Activated CD8-positive, alpha-beta memory T cell treated with anti-CD3 and anti-CD28 coated beads for 48 hours (primary cell): ENCODE measurements around the gene PDZD2.
"Not testable (repeated sequence)": the region's sequence is repeated elsewhere in the genome, so short reads cannot be mapped to it uniquely, and the experiment has no call there.

Experiments
- DNase-seq, 3 experiments: peaks; one replicate each; pipeline ENCODE4 v3.0.0-alpha.2; 2020; ENCODE audit warnings: low read depth in 2 of 3, low spot score in 2 of 3

The PDZD2 gene

DNA sequence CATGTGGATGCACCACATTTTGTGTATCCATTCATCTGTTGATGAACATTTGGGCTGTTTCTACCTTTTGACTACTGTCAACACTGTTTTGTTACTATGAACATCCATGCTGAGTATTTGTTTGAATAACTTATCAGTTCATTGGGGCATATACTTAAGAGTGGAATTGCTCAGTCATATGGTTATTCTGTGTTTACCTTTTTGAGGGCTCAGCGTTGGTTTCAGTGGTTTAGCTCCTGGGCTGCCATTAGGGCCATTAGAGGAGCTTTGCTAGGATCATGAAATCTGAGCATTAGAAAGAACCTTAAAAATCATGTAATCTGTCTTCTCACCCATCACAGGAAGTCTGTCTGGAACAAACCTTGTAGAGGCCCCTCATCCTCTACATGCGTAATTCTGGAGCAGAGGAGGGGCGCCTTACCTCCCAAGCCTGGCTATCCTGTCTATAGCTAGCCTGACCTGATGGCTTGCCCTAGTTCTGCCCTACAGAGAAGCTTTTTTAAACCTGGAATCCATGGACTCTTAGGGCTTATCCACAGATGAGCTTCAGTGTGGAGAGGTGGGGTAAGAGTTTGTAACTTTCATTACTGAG is 92.9 kb downstream of the PDZD2 start:
- no peak for DNase-seq

DNA sequence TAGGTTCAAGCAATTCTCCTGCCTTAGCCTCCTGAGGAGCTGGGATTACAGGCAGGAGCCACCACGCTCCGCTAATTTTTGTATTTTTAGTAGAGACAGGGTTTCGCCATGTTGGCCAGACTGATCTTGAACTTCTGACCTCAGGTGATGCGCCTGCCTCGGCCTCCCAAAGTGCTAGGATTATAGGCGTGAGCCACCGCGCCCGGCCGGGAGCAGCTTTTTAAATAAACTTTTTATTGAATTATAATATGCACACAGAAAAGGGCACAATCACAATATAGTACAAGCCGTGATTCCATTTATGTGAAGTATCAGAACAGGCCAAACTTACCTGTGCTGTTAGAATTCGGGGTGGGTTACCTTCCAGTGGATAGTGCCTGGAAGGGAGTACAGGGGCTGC is 93.9 kb downstream of the PDZD2 start:
- not testable (repeated sequence) for DNase-seq

DNA sequence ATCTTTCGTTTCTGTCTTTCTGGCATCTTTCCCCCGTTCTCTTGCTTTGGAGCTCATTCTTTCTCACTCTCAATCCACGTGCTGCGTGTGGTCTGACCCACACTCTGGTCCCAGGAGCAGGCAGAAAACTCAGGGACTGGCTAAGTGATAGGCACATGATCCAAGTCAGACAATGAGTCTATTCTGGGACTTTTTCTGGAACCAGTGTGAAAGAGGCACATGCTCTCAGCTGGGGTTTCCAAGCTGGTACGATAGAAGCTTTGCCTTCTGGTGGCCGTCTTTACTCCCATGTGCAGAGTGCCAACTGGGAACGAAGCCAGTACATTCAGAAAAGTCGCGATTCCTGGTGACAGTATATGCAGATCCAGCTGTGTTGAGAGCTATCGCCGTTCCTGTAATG is 94.4 kb downstream of the PDZD2 start:
- no peak for DNase-seq

DNA sequence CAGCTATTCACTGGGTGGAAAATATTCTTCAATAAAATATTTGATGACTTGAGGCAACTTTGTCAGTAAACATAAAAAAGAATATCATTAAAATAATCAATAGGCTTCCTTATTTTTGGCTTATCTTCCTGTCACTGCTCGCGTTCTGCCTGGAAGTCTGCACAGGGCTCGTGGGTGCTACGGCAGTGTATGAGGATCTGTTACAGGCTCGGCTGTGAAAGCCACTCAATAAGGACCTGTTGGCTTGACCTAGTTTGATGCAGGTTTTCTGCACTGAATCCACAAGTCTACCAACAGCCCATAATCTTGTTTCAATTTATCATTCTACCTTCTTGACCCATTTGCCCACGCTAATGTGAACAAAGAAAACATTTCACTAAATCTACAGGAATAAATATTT is 97.2 kb downstream of the PDZD2 start:
- DNase-seq = no peak

DNA sequence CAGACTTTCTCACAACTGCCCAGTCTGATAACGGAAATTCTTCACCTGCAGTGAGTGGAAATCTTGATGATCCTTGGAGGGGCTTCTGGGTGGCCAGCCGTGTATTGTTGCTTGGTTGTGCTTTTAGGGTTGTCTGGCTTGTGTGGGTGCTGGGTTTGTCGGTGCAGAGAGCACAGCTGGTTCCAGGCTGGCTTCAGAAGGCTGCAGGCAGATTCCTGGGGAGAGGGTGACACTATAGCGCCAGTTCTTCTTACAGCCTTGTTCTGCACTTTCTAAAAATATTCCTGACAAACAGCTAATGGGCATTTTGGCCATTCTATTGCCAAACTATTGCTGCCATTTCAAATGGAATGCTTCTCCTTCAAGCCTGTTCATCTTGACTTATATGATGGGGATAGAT is 99.3 kb downstream of the PDZD2 start:
- DNase-seq = no peak

DNA sequence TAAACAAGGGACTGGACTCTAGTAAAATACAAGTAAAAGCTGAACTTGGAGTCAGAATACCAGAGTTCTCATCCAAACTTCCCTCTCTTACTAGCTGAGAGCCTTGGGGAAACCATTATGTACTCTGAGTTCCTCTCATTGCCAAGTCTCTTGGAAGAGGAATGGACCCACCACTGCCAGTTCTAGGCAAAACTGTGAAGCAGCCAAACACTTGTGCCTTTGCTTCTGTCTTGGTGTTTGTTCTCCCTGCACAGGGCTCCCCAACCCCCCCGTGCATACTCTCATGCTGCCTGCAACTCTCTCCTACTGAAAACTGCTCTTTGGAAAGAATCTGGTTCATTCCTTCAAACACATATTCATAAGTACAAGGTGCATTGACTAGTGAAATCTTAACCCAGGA is 102.6 kb downstream of the PDZD2 start:
- DNase-seq = no peak

DNA sequence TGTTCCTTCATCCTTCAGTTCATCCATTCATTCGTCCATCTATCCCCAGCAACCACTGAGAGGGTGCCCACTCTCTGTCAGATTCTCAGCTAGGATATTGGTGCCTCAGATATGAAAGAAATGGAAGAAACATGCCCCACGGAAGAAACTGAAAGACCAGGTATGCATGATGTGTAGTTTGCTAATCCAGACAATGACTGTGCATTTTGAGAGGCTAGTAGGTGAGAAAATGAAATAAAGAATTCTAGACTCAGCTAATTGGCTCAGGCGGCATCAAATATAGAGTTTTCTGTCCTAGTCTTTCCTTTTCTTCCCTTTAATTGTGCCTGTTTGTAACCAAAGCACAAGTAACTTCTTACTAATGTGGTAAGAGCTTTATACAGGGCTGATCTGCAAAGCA is 104.7 kb downstream of the PDZD2 start:
- no peak for DNase-seq

DNA sequence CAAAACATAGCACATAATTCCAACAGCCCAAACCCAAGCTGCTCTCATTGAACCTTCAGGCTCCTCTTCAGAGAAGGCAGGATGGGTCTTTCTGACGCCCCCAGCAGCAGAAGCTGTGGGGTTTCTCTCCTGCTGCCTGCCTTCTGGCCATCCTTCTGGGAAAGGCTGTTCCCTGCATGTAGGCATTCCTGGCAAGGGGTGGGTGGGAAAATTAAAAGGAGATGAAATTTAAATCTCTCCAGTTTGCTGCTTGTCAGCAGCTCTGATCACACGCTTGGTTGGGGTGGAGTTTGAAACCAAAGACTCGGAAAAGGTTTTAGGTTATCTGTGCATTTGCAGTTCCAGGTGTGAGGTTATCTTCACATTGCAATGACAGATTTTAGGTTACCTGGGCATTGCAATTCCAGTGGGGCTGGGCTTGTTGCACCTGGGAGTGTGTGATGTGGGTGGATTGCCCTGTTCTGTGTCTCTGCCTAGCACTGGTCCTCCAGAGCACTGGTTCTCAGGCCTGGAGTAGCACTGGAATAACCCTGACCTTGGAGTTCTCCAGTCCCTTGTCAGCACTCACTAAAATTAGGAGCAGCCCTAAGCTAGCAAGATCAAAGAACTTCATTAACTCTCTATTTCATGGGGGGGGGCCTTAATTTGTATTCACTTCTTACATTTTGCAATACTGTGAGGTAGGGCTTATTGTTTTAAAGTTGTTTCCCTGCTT is 109.7 kb downstream of the PDZD2 start:
- no peak for DNase-seq

DNA sequence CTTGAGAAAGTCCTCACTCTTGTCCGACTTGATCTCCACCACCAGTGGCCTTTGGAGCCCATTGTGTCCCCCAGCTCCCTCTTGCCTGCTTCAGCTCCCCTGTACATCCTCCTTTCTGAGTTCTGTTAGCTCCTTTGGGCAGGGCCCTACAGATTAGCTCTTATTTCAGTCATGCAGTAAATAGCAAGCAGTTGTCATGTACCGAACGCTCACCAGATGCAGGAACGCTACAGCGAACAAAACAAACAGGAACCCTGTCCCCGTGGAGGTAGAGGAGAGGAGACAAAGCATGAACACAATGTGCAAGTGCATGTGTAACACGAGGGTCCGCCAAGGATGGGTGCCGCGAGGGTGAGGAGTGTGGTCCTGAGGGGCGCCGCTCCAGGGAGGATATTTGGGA is 111.3 kb downstream of the PDZD2 start:
- DNase-seq = no peak

DNA sequence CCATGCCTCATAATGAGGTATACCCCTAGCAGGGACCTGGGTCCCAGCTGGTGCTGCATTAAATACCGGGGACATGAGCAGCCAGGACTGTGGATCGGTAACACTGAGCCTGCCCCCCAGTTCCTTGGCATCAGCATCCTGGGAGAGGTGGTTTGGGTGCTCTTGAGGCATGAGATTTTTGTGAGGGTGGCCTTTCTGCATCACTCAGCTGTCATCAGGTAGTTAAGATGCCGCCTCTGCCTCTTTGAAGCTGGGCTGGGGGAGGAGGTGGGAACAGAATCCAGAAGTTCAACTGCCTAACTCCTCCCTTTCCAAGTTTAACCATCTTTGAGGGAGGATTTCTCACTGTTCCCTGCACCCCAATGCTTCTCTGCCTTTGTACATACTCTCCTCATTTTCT is 112.7 kb downstream of the PDZD2 start:
- DNase-seq = no peak

DNA sequence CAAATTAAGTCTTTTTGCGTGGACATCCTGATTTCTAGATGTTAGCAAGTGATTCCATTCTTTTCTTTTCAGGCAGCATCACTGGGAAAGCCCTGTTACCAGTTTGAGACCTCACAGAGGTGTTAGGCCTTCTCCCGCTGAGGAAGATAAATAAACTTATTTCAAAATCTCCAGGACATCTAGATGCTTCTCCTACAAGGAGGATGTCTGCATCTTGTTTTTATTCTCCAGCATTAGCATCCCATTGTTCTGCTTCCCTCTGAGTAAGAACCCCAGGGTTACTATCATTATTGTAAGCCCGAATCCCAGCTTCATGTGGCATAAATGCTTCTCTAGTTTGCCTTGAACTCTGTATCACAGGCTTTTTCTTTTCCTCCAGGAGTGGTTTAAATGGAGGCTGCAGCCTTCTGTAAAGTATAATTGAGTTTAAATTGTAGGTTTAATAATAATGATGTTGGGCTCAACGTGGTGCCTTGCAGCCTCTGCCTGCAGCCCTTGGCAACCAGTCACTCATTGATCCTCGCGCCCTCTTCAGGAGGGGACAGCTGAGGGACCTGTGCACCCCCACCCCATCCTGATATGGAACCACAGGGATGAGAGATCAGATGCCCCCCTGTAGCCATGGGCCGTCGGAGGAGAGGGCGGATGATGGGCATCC is 114.9 kb downstream of the PDZD2 start:
- no peak for DNase-seq

DNA sequence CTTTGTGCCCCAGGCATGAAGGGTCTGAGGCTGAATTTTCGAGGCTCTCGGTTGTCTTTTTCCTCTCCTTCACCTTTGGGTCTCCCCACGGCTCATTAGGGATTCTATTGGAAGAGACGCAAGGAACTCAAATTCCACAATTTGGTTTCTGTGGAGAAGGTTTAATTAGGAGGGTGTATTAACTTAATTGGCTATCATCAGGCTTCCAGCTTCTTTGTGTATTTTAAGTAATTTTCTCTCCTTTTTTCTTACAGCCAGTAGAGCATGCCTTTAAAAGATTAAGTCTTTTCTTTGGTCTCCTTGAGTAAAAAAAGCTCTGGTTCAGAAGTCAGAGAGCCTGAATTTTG is 115.4 kb downstream of the PDZD2 start:
- no peak for DNase-seq

DNA sequence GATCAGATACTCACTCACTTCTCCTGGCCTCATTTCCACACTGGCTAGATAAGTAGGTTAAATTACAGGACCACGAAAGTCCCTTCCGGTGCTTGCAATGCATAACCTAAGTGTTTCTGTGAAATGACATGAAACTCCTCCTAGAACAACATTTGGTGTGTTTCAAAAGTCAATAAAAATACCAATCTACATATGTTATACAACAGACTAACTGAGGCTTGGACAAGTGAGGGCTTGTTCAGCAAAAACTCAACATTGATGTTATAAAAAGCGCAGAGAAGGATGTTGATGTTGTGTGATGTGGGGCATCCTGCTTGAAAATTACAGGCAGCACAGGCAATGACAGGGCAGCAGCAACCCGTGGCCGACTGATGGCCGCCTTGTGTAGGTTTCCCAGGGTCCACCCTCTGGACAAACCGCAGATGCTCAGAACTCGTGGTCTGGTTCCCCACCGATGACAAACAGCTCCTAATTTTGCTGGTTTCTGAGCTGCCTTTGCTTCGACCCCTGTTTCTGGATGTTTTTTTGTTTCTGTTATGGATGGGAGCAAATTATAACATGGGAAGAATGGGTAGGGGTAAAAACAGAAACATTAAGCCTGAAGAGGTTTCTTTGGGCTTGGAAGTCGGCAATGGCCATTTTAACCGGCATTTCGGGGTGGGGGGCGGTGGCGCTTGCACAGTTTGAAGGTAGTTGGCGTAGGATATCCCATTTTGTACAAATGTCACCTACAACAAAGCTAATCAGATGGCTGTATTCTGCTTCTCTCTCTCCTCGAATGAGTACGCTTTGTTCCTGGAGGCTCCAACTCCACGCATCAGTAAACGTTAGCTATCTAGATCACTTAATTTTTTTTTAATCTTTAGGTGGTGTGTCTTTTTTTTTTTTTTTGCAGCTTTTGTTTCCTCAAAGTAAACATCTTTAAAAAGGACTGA is 116.1 kb downstream of the PDZD2 start:
- no peak for DNase-seq

DNA sequence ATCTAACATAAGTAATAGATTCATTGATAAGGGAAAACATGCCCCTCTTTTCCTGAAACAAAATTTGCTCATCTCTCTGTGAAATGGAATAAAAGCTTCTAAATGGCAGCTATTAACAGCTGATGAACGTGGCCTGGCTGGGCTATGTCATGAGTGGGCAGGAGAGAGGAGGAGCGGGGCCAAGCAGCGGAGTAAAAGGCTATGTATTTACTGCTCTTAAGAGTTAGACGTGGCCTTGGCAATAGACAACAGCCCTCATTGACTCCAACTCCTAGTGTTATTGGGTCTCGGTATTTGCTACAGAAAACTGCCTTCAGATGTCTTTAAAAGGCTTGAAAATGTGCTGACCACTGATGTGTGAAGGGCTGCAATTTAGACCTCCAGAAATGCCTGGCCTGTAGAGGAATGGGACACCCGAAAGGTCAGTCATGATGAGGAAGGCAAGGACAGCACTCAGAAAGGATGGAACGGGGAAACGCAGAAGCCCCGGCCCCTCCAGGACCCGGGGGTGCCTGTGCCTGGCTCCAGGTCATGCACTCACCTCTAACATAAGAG is 116.8 kb downstream of the PDZD2 start:
- DNase-seq = no peak

DNA sequence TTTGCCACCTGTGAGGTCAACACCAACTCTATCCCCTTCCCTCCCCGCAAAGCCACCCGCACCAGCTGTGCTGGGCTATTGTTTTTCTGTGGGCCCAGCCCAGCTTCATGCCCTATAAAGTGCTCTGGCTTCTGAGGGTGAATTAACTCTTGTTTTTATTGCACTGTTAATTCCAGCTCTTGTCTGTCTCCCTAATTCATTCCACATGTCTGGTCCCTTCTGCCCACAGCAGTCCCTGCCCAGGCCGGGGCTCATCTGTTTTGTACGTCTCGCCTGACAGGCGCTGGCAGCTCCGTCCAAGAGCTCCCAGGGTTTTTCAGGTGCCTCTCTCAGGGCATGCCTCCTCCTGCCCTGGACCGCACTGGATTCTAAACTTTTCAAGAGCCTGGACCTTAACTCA is 118.9 kb downstream of the PDZD2 start:
- DNase-seq = no peak

DNA sequence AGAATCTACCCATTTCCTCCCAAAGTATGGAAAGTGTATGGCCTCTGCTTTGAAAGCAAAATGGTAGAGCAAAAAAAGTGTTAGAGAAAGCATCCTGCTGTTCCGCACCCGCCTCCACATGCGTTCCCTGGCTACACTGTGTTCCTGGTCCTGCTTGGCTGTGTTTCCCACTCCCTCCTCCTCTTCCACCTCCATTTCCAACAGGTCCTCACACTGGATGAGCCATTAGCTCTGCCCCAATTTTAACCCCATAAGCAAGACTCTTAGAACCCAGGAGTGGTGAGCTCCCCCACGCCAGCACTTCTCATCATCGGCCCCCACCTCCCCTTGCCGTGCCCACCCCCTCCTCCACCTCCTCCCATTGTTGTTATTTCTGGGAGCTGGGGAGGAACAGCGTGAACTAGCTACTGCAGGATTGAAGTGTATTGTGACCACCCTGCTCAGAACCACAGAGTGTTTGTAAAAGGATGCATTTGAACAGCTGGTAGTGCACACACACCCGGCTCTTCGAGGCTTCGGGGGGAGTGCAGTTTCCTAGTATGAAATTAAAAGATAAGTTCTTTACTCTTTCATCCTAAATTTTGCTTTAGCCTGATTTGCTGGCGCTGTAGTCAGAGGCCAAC is 120.0 kb downstream of the PDZD2 start:
- DNase-seq = no peak

DNA sequence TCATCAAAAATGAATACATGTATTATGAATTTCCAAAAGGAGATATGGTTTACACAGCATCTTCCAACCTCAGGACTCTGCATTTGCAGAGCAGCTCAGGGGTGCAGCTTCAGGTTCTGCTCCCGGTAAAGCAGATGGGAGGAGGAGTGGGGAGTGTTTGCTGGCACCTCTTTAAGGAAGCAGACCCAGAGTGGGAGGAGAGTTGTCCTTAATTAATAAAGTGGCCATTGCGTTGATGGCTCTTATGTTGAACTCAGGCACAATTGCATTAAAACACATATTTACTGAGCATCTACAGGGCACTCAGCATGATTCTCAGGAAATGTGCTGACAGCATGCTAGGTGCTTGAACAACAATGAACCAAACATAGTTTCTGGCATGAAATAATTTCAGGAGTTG is 121.0 kb downstream of the PDZD2 start:
- no peak for DNase-seq

DNA sequence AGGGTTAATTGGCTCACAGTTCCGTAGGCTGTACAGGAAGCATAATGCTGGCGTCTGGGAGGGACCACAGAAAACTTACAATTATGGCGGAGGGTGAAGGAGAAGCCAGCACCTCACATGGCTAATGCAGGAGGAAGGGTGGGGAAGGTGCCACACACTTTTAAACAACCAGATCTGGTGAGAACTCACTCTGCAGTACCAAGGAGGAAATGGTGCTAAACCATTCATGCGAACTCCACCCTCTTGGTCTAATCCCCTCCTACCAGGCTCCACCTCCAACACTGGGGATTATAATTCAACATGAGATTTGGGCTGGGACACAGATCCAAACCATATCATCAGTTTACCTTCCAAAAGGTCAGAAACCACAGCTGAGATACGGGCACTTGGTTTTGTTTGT is 122.9 kb downstream of the PDZD2 start:
- DNase-seq = no peak

DNA sequence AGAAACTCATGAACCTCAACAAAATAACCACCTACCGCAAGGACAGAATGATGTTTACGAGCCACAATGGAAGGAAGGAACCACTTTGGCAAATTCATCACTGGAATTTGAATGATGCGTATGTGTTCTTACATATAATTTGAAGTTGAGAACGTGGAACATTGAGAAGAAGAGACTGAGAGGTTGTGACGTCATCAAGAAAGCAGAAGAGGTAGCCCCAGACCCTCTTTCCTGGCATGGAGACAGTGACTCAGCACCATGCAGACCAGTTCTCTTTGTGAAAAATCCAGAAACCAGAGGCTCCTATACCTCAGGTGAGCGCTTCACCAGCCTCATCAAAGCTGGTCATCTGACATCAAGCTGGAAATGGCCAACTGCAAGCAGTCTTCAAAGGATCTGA is 124.5 kb downstream of the PDZD2 start:
- DNase-seq = no peak

DNA sequence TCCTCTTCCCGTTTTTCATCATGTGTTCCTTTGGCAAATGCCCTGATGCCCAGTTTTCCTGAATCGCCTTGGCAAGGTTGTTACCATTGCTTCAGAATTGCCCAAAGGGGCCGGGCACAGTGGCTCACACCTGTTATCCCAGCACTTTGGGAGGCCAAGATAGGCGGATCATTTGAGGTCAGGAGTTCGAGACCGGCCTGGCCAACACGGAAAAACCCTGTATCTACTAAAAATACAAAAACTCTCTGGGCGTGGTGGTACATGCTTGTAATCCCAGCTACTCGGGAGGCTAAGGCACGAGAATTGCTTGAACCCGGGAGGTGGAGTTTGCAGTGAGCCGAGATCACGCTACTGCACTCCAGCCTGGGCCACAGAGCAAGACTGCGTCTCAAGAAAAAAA is 125.8 kb downstream of the PDZD2 start:
- DNase-seq = not testable (repeated sequence)
